Thyroid gland (tissue), 4 donors: ENCODE results near the gene LACRT.

Experiments
- CTCF ChIP-seq, 6 experiments: fragments of 200-600 bp in 3 of 6; fragments of 450-650 bp in 3 of 6; sonication (generic) in 3 of 6; IDR thresholded peaks; one replicate each; pipeline ENCODE4 v1.5.1; 2016 to 2019; ENCODE audit warnings: antibody characterized with exemption in 6 of 6, mild to moderate bottlenecking in 2 of 6, inconsistent platforms in 1 of 6, moderate library complexity in 1 of 6
- POLR2A ChIP-seq, 2 donors: fragments of 450-650 bp; IDR thresholded peaks; one replicate each; pipeline ENCODE4 v1.6.1; 2017; ENCODE audit warnings: antibody characterized with exemption in 2 of 2, mild to moderate bottlenecking in 2 of 2, moderate library complexity in 1 of 2

DNA sequence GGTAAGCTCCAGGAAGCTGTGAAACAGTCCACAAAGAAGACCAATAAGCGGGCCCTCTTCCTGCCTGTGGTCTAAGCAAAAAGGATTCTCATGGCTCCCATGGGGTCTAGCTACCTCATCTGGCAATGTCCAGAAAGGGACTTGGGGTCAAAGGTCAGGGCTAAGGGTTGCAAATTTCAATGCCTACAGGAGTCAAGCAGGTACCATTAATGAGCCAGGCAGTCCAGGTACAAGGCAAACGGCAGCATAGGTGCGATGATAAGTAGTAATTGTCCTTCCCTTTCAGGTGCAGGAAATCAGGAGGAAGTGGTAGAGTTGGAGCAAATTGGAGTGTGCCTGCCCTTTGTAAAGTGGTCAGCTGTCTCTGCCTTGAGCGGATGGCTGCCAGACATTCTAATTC, 6.4 kb upstream of the LACRT start:
- no peak for TF ChIP-seq CTCF (IDR thresholded peaks at IDR 0.05)
- no peak for TF ChIP-seq POLR2A (IDR thresholded peaks at IDR 0.05)
